Measurements from ENCODE around the gene RWDD1.
A peak's percentile ranks its signal among the peaks of the same experiment; 100 is the strongest.

Gene RWDD1

DNA sequence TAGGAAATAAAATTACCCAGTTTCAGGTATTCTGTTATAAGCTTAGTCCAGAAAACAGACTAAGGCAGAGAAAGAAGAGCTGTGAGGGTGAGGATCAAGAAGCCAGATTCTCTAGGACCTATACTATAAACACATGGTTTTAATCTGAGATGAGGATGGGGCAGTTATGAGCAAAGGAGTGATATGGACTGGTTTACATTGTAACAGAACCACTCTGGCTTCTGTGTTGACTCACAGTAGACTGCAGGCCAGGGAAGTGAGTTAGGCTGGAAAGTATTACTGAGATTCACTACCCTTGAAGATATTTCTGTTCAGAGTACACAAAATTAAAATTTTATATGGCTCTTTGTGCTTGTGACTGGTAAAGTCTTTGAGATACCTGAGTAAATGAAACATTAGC is 3.2 kb upstream of the RWDD1 start:
- Histone ChIP-seq H3K4me2 (ENCODE audit: low read length) (no peak overlapping the region), H3K4me1 (ENCODE audit: insufficient read depth, low read length, severe bottlenecking) (peaks cover 24% of the 10 kb centered on the region), H3K27ac (ENCODE audit: low read depth, low read length, poor library complexity, severe bottlenecking) (no peak overlapping the region), H3K36me3 (ENCODE audit: insufficient read depth, low read length) (no peaks in the 10 kb centered on the region), H2AFZ (ENCODE audit: low read length) (no peak overlapping the region), H3K9ac (ENCODE audit: low read length) (no peak overlapping the region), H3K9me3 (ENCODE audit: low read length) (no peaks in the 10 kb centered on the region), H4K20me1 (ENCODE audit: insufficient read depth, low read length) (no peaks in the 10 kb centered on the region), H3K79me2 (ENCODE audit: insufficient read depth, low read length) (peaks cover 16% of the 10 kb centered on the region), H3K4me3 (ENCODE audit: low read depth, low read length, poor library complexity, severe bottlenecking) (no peak overlapping the region), H3K9me2 (ENCODE audit: low read depth, low read length) (no peaks in the 10 kb centered on the region), H3F3A (ENCODE audit: insufficient read depth, low read length) (no peaks in the 10 kb centered on the region), H3K27me3 (ENCODE audit: insufficient read depth, low read length) (no peaks in the 10 kb centered on the region)
- TF ChIP-seq, protein P1, sequence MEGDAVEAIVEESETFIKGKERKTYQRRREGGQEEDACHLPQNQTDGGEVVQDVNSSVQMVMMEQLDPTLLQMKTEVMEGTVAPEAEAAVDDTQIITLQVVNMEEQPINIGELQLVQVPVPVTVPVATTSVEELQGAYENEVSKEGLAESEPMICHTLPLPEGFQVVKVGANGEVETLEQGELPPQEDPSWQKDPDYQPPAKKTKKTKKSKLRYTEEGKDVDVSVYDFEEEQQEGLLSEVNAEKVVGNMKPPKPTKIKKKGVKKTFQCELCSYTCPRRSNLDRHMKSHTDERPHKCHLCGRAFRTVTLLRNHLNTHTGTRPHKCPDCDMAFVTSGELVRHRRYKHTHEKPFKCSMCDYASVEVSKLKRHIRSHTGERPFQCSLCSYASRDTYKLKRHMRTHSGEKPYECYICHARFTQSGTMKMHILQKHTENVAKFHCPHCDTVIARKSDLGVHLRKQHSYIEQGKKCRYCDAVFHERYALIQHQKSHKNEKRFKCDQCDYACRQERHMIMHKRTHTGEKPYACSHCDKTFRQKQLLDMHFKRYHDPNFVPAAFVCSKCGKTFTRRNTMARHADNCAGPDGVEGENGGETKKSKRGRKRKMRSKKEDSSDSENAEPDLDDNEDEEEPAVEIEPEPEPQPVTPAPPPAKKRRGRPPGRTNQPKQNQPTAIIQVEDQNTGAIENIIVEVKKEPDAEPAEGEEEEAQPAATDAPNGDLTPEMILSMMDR (IDR thresholded peaks at IDR 0.05; ENCODE audit: low read length), result no peak
- TF ChIP-seq EZH2 (IDR thresholded peaks at IDR 0.05; ENCODE audit: borderline replicate concordance, low read length), result no peak

DNA sequence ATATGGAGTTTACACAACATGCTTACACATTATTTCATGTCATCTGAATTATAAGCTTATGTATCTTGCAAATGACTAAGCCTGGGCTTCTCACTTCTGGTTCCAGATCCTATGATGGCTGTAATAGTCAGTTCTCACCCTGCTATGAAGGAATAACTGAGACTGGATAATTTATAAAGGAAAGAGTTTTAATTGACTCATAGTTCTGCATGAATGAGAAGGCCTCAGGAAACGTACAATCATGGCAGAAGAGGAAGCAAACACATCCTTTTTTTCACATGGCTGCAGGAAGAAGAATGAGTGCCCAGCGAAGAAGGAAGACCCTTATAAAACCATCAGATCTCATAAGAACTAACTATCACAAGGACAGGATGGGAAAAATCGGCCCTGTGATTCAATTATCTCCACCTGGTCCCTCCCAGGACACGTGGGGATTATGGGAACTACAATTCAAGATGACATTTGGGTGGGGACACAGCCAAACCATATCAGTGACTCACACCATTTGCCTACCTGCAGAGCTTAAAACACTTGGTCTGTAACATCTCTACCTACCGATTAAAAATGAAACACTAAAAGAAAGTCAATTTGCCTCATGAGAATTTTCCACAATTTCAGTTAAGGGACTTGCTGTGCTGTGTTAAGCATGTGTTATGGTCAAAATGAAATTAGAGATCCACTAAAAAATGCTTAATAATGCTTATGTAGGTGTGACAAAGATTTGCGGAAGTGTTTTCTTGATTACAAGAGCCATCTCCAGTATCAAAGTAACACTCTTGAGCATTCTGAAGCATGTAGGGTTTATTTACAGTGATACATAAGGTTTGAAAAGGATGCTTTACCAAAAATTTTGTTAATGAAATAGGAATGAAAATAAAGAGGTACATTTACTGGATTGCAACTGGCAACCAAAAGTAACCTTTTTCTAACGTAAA is 2.2 kb upstream of the RWDD1 start:
- H3K9me2 ChIP-seq (ENCODE audit: low read depth, low read length), result no peaks in the 10 kb centered on the region
- TF ChIP-seq EZH2 (IDR thresholded peaks at IDR 0.05; ENCODE audit: borderline replicate concordance, low read length), result no peak
- TF ChIP-seq, protein P1 (IDR thresholded peaks at IDR 0.05; ENCODE audit: low read length), result no peak
- peak overlapping the region; percentile 85; the same call in 1 of the 2 replicates for H3K9ac ChIP-seq (ENCODE audit: low read length)
- no peaks in the 10 kb centered on the region for H3K9me3 ChIP-seq (ENCODE audit: low read length)
- H3F3A ChIP-seq (ENCODE audit: insufficient read depth, low read length), result no peaks in the 10 kb centered on the region
- H3K36me3 ChIP-seq (ENCODE audit: insufficient read depth, low read length), result peaks cover 4% of the 10 kb centered on the region; the same call in 1 of the 2 replicates
- no peak overlapping the region for H3K27ac ChIP-seq (ENCODE audit: low read depth, low read length, poor library complexity, severe bottlenecking)
- H3K4me2 ChIP-seq (ENCODE audit: low read length), result peak overlapping the region; percentile 64; the same call in 1 of the 2 replicates
- peak overlapping the region; percentile 85 for H3K4me3 ChIP-seq (ENCODE audit: low read depth, low read length, poor library complexity, severe bottlenecking)
- H3K4me1 ChIP-seq (ENCODE audit: insufficient read depth, low read length, severe bottlenecking), result peaks cover 30% of the 10 kb centered on the region
- no peaks in the 10 kb centered on the region for H3K27me3 ChIP-seq (ENCODE audit: insufficient read depth, low read length)
- H3K79me2 ChIP-seq (ENCODE audit: insufficient read depth, low read length), result peaks cover 25% of the 10 kb centered on the region
- H2AFZ ChIP-seq (ENCODE audit: low read length), result no peak overlapping the region
- no peaks in the 10 kb centered on the region for H4K20me1 ChIP-seq (ENCODE audit: insufficient read depth, low read length)

DNA sequence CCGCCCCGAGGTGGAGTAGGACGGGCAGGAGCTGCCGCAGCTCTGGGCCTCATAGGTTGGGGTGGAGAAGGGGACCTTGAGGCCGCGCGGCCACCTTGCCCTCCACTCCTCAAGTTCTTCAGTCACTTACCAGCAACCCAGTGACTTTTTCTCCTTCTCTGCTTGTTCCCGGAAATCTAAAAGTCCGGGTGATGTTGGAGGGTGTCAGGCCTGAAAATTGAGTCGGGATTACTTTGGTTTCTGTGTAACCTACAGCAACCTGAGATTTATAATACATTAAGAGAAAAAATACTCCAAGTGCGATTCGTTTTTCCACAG is 338 bp downstream of the RWDD1 start:
- Histone ChIP-seq H2AFZ (ENCODE audit: low read length) (no peak overlapping the region), H3K4me1 (ENCODE audit: insufficient read depth, low read length, severe bottlenecking) (peaks cover 30% of the 10 kb centered on the region), H3K36me3 (ENCODE audit: insufficient read depth, low read length) (peaks cover 26% of the 10 kb centered on the region), H3K79me2 (ENCODE audit: insufficient read depth, low read length) (peaks cover 26% of the 10 kb centered on the region), H4K20me1 (ENCODE audit: insufficient read depth, low read length) (no peaks in the 10 kb centered on the region), H3K27me3 (ENCODE audit: insufficient read depth, low read length) (no peaks in the 10 kb centered on the region), H3K9me2 (ENCODE audit: low read depth, low read length) (no peaks in the 10 kb centered on the region), H3K4me3 (ENCODE audit: low read depth, low read length, poor library complexity, severe bottlenecking) (peak overlapping the region; percentile 85), H3K9ac (ENCODE audit: low read length) (peak overlapping the region; percentile 89), H3K27ac (ENCODE audit: low read depth, low read length, poor library complexity, severe bottlenecking) (peak overlapping the region; percentile 47), H3K4me2 (ENCODE audit: low read length) (peak overlapping the region; percentile 88), H3K9me3 (ENCODE audit: low read length) (no peaks in the 10 kb centered on the region), H3F3A (ENCODE audit: insufficient read depth, low read length) (no peaks in the 10 kb centered on the region)
- TF ChIP-seq, protein P1 (IDR thresholded peaks at IDR 0.05; ENCODE audit: low read length), result 0 out of 2 replicates have a peak, but pooled peaks have one; percentile 3
- TF ChIP-seq EZH2 (IDR thresholded peaks at IDR 0.05; ENCODE audit: borderline replicate concordance, low read length), result no peak
